Ovary (tissue), 3 donors: ENCODE results near the gene GFAP.

ENCODE experiments used
- EP300 ChIP-seq: sonication (generic); formaldehyde crosslinking; IDR thresholded peaks from one replicate; pipeline ENCODE4 v1.6.1; 2017; ENCODE audit warnings: antibody characterized with exemption
- POLR2A ChIP-seq: fragments of 450-650 bp; IDR thresholded peaks from one replicate; pipeline ENCODE4 v1.6.1; 2017; ENCODE audit warnings: antibody characterized with exemption, mild to moderate bottlenecking, moderate library complexity
- TF ChIP-seq, protein P1 (sequence below), 3 donors: fragments of 450-650 bp in 2 of 3; fragments of 200-600 bp in 1 of 3; IDR thresholded peaks; one replicate each; pipeline versions ENCODE4 v1.5.1 to v1.8.0; 2016 to 2022; ENCODE audit warnings: antibody characterized with exemption in 3 of 3, mild to moderate bottlenecking in 1 of 3
- donor health status: DM: no; HTN: no; CAD: no.

DNA sequence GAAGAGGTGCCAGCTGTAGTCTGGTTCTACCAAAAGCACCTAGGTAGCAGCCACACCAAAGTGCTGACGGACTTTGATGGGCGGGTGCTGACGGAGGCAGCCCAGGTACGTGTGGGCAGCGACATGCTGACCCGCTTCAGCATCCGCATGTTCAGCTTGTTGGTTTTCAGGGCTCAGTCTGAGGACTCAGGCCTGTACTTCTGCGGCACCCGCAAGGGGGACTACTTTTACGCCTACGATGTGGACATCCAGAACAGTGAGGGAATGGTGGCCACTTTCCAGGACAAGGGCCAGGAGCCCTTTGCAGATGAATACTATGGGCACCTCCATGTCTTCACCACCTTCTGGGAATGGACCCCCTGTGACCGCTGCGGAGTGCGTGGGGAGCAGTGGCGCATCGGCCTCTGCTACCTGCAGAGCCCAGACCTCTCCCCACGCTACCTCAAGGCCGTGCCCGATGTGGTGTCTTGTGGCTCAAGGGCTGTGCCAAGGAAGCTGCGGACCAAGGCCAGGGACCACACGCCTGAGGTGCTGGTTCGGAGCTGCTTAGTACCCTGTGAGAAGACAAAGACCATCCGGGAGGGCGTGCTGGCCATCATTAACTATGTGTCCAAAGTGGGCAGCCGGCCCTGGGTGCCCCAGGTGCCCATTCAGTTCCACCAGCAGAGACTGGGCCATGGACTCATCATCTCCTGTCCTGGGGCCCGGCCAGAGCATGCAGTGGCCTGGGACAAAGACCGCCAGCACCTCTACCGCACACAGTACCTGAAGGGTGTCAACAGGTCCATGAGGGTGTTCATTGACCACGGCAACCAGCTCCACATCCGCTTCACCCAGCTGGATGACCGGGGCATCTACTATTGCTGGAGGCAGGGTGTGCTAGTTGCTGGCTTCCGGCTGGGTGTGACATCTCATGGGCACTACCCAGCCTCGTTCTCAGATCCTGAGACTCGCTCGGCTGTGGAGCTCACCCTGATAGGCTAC, 11.0 kb downstream of the GFAP start:
- TF ChIP-seq, protein P1, sequence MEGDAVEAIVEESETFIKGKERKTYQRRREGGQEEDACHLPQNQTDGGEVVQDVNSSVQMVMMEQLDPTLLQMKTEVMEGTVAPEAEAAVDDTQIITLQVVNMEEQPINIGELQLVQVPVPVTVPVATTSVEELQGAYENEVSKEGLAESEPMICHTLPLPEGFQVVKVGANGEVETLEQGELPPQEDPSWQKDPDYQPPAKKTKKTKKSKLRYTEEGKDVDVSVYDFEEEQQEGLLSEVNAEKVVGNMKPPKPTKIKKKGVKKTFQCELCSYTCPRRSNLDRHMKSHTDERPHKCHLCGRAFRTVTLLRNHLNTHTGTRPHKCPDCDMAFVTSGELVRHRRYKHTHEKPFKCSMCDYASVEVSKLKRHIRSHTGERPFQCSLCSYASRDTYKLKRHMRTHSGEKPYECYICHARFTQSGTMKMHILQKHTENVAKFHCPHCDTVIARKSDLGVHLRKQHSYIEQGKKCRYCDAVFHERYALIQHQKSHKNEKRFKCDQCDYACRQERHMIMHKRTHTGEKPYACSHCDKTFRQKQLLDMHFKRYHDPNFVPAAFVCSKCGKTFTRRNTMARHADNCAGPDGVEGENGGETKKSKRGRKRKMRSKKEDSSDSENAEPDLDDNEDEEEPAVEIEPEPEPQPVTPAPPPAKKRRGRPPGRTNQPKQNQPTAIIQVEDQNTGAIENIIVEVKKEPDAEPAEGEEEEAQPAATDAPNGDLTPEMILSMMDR (IDR thresholded peaks at IDR 0.05): no peak
- TF ChIP-seq POLR2A (no peak), EP300 (no peak)
